ENCODE measurements around the gene SPNS2.

Gene SPNS2

DNA sequence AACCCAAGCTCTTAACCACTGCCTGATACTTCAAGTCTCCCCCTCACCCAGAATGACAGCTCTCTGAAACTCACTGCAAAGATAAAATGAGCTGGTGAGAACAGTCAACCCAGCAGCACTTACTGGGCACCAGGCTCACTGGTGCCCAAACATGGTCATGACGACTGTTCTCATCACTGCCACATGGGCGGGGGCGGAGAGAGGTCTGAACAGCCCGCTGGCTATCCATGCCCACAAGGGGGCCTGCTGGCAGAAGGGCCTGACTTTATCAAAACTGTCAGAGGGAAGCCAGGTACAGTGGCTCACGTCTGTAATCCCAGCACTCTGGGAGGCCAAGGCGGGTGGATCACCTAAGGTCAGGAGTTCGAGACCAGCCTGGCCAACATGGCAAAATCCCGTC, 52.5 kb downstream of the SPNS2 start:
- TF ChIP-seq, protein P1, sequence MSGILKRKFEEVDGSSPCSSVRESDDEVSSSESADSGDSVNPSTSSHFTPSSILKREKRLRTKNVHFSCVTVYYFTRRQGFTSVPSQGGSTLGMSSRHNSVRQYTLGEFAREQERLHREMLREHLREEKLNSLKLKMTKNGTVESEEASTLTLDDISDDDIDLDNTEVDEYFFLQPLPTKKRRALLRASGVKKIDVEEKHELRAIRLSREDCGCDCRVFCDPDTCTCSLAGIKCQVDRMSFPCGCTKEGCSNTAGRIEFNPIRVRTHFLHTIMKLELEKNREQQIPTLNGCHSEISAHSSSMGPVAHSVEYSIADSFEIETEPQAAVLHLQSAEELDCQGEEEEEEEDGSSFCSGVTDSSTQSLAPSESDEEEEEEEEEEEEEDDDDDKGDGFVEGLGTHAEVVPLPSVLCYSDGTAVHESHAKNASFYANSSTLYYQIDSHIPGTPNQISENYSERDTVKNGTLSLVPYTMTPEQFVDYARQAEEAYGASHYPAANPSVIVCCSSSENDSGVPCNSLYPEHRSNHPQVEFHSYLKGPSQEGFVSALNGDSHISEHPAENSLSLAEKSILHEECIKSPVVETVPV (CRISPR knock-in tag; IDR thresholded peaks at IDR 0.05), result no peak
- no peak for TF ChIP-seq ZFP30 (CRISPR knock-in tag; IDR thresholded peaks at IDR 0.05)
- ATAC-seq, result no peak

DNA sequence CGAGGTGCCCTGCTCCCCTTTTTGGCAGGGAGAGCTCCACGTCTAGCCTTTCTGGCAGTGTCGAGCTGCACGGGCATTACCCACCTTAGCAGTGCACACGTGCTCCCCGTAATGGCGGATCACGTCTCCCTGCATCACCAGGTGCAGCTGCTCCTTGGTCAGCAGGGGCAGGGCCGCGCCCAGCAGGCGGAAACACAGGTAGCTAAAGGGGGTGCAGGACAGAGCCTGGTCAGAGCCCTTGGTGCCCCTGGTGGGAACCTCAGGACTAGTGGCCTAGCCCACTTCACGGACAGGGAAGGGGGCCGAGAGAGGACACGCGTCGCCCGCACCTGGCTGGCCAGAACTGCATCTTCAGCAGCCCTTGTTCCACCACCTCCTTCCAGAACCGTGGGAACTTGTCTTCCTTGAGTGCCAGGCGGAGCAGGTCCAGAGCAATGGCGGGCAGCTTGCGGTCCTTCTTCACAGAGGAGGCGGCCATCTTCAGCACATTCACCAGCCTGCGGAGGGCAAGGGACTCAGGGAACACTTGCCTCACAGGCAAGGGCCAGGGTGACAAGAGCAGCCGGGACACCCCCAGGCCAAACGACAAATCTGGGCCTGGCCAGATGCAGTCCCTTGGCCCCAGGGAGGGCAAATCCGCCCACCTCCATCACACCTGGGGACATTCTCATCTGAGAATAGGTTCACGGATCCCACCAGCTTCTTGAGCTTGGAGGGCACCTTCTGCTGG, 53.3 kb downstream of the SPNS2 start:
- no peak for TF ChIP-seq ZFP30 (CRISPR knock-in tag; IDR thresholded peaks at IDR 0.05)
- TF ChIP-seq, protein P2, sequence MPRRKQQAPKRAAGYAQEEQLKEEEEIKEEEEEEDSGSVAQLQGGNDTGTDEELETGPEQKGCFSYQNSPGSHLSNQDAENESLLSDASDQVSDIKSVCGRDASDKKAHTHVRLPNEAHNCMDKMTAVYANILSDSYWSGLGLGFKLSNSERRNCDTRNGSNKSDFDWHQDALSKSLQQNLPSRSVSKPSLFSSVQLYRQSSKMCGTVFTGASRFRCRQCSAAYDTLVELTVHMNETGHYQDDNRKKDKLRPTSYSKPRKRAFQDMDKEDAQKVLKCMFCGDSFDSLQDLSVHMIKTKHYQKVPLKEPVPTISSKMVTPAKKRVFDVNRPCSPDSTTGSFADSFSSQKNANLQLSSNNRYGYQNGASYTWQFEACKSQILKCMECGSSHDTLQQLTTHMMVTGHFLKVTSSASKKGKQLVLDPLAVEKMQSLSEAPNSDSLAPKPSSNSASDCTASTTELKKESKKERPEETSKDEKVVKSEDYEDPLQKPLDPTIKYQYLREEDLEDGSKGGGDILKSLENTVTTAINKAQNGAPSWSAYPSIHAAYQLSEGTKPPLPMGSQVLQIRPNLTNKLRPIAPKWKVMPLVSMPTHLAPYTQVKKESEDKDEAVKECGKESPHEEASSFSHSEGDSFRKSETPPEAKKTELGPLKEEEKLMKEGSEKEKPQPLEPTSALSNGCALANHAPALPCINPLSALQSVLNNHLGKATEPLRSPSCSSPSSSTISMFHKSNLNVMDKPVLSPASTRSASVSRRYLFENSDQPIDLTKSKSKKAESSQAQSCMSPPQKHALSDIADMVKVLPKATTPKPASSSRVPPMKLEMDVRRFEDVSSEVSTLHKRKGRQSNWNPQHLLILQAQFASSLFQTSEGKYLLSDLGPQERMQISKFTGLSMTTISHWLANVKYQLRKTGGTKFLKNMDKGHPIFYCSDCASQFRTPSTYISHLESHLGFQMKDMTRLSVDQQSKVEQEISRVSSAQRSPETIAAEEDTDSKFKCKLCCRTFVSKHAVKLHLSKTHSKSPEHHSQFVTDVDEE (CRISPR knock-in tag; IDR thresholded peaks at IDR 0.05), result no peak
- TF ChIP-seq, protein P3, sequence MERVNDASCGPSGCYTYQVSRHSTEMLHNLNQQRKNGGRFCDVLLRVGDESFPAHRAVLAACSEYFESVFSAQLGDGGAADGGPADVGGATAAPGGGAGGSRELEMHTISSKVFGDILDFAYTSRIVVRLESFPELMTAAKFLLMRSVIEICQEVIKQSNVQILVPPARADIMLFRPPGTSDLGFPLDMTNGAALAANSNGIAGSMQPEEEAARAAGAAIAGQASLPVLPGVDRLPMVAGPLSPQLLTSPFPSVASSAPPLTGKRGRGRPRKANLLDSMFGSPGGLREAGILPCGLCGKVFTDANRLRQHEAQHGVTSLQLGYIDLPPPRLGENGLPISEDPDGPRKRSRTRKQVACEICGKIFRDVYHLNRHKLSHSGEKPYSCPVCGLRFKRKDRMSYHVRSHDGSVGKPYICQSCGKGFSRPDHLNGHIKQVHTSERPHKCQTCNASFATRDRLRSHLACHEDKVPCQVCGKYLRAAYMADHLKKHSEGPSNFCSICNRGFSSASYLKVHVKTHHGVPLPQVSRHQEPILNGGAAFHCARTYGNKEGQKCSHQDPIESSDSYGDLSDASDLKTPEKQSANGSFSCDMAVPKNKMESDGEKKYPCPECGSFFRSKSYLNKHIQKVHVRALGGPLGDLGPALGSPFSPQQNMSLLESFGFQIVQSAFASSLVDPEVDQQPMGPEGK (CRISPR knock-in tag; IDR thresholded peaks at IDR 0.05; ENCODE audit: borderline replicate concordance), result no peak
- TF ChIP-seq TCF4 (CRISPR knock-in tag; IDR thresholded peaks at IDR 0.05; ENCODE audit: borderline replicate concordance), result no peak
- TF ChIP-seq, protein P4, sequence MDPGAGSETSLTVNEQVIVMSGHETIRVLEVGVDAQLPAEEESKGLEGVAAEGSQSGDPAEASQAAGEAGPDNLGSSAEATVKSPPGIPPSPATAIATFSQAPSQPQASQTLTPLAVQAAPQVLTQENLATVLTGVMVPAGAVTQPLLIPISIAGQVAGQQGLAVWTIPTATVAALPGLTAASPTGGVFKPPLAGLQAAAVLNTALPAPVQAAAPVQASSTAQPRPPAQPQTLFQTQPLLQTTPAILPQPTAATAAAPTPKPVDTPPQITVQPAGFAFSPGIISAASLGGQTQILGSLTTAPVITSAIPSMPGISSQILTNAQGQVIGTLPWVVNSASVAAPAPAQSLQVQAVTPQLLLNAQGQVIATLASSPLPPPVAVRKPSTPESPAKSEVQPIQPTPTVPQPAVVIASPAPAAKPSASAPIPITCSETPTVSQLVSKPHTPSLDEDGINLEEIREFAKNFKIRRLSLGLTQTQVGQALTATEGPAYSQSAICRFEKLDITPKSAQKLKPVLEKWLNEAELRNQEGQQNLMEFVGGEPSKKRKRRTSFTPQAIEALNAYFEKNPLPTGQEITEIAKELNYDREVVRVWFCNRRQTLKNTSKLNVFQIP (CRISPR knock-in tag; IDR thresholded peaks at IDR 0.05; ENCODE audit: borderline replicate concordance, low read depth), result no peak
- TF ChIP-seq ESRRG (CRISPR knock-in tag; IDR thresholded peaks at IDR 0.05), result no peak
- no peak for TF ChIP-seq OSR1 (CRISPR knock-in tag; IDR thresholded peaks at IDR 0.05)
- TF ChIP-seq, protein P1 (CRISPR knock-in tag; IDR thresholded peaks at IDR 0.05), result no peak
- TF ChIP-seq PPARA (CRISPR knock-in tag; IDR thresholded peaks at IDR 0.05; ENCODE audit: borderline replicate concordance), result no peak
- TF ChIP-seq TOX (CRISPR knock-in tag; IDR thresholded peaks at IDR 0.05; ENCODE audit: borderline replicate concordance), result no peak
- no peak for TF ChIP-seq ZNF565 (CRISPR knock-in tag; conservative IDR thresholded peaks at IDR 0.05; ENCODE audit: low read depth)
- no peak for ATAC-seq

DNA sequence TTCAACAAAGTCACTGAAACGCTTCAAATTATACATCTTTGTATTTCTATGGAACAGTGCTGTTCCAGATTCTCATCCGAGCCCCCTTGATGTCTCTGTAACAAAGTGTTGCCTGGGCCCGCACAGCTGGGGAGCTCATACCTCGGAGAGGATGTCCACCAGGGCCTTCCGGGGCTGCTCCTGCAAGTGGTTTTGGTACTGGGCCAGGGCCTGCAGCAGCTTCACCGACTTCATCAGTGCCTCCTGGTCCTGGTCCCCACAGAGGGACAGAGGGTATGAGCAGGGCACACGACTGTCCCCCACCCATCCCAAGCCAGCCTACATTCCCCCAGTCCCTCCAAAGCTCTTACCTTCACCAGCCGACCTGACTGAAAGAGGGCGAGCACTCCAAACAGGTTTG, 55.0 kb downstream of the SPNS2 start:
- ATAC-seq, result no peak
- TF ChIP-seq CSDC2 (CRISPR knock-in tag; IDR thresholded peaks at IDR 0.05) (no peak), TOX (CRISPR knock-in tag; IDR thresholded peaks at IDR 0.05; ENCODE audit: borderline replicate concordance) (no peak), ISL1 (CRISPR knock-in tag; IDR thresholded peaks at IDR 0.05) (no peak), ZNF70 (CRISPR knock-in tag; IDR thresholded peaks at IDR 0.05) (no peak), BACH2 (CRISPR knock-in tag; IDR thresholded peaks at IDR 0.05; ENCODE audit: borderline replicate concordance) (no peak), ESRRG (CRISPR knock-in tag; IDR thresholded peaks at IDR 0.05) (no peak), ZFP3 (CRISPR knock-in tag; IDR thresholded peaks at IDR 0.05) (no peak), GLIS3 (CRISPR knock-in tag; IDR thresholded peaks at IDR 0.05) (no peak), ZNF565 (CRISPR knock-in tag; conservative IDR thresholded peaks at IDR 0.05; ENCODE audit: low read depth) (no peak), ZC3H10 (CRISPR knock-in tag; IDR thresholded peaks at IDR 0.05) (no peak), TCF4 (CRISPR knock-in tag; IDR thresholded peaks at IDR 0.05; ENCODE audit: borderline replicate concordance) (no peak)
- TF ChIP-seq, protein P4 (CRISPR knock-in tag; IDR thresholded peaks at IDR 0.05; ENCODE audit: borderline replicate concordance, low read depth), result no peak
- TF ChIP-seq, protein P2 (CRISPR knock-in tag; IDR thresholded peaks at IDR 0.05), result no peak
- TF ChIP-seq, protein P3 (CRISPR knock-in tag; IDR thresholded peaks at IDR 0.05; ENCODE audit: borderline replicate concordance), result no peak
